GM12878 (cell line): ENCODE data around the gene FOXD2. TPM values are rescaled to one million over a fixed set of nuclear protein-coding genes. Genes with fewer than 3 reads are reported as not detected.

Experiments used
- ATAC-seq: fragments of 200-7000 bp; cut with Tn5 transposase; 3 replicates; pipeline ENCODE4 v1.9.1; 2020; ENCODE audit warnings: mild to moderate bottlenecking, moderate library complexity
- BruUV-seq: library from RNA; stranded (reverse); fragments of 400-500 nt; replicated peaks from 2 replicates; lab custom pipeline; 2021; lab: Mats Ljungman, UMichigan
- CTCF ChIA-PET: fragments of 300-600 bp; sonication (Branson Sonifier 250); formaldehyde crosslinking; extraction: SDS; loops from one replicate; lab custom pipeline; 2021; ENCODE audit warnings: inconsistent platforms; lab: Yijun Ruan, JAX
- POLR2A ChIA-PET: fragments of 350-600 bp; formaldehyde crosslinking; extraction: SDS; loops from one replicate; lab custom pipeline; 2021; ENCODE audit warnings: inconsistent platforms; lab: Charles Lee
- RAD21 ChIA-PET: fragments of 300-600 bp; sonication (Branson Sonifier 250); formaldehyde crosslinking; loops from one replicate; lab custom pipeline; 2023; ENCODE audit warnings: antibody characterized with exemption; ENCODE audit not compliant: unreplicated experiment; lab: Charles Lee
- SMC1A ChIA-PET: fragments of 300-600 bp; sonication (Branson Sonifier 250); formaldehyde crosslinking; loops from one replicate; lab custom pipeline; 2023; ENCODE audit not compliant: unreplicated experiment, uncharacterized antibody; lab: Charles Lee
- DNase-seq: peaks from one replicate; pipeline ENCODE4 v3.0.0-alpha.2; 2011; ENCODE audit warnings: low read depth, low spot score
- FAIRE-seq: peaks from 3 replicates; lab custom pipeline; 2011; peaks lifted over from hg19 to GRCh38; lab: Jason Lieb, UNC
- H2AFZ ChIP-seq: 2 replicates; pipeline ENCODE4 v1.6.0; 2011; ENCODE audit warnings: low read depth, low read length, control low read depth; ENCODE audit not compliant: control insufficient read depth
- H3K27ac ChIP-seq: 2 replicates; pipeline ENCODE4 v1.5.1; 2011; ENCODE audit warnings: control low read depth; ENCODE audit not compliant: control insufficient read depth, insufficient read depth
- H3K27me3 ChIP-seq, 2 experiments: replicated peaks in 1 of 2; 2 replicates each; pipeline versions ENCODE4 v1.6.0 to v1.6.1; 2011; ENCODE audit warnings: low read length in 1 of 2; ENCODE audit not compliant: control insufficient read depth in 2 of 2, insufficient read depth in 2 of 2
- H3K36me3 ChIP-seq, 2 experiments: 2 replicates each; pipeline ENCODE4 v1.5.1; 2011; ENCODE audit warnings: low read length in 1 of 2; ENCODE audit not compliant: control insufficient read depth in 2 of 2, insufficient read depth in 2 of 2
- H3K4me1 ChIP-seq: 2 replicates; pipeline ENCODE4 v1.6.1; 2011; ENCODE audit warnings: mild to moderate bottlenecking, low read length, moderate library complexity, mixed read lengths; ENCODE audit not compliant: control insufficient read depth, insufficient read depth
- H3K4me2 ChIP-seq: 2 replicates; pipeline ENCODE4 v1.6.0; 2011; ENCODE audit warnings: control low read depth; ENCODE audit not compliant: control insufficient read depth, insufficient read depth
- H3K4me3 ChIP-seq: fragments of 200-600 bp; sonication (generic); 2 replicates; pipeline ENCODE4 v1.5.1; 2016
- H3K79me2 ChIP-seq: 2 replicates; pipeline ENCODE4 v1.6.0; 2011; ENCODE audit warnings: low read length; ENCODE audit not compliant: control insufficient read depth, insufficient read depth
- H3K9ac ChIP-seq: 2 replicates; pipeline ENCODE4 v1.8.0; 2011; ENCODE audit warnings: low read length, control low read depth, mixed read lengths; ENCODE audit not compliant: control insufficient read depth, insufficient read depth
- H3K9me3 ChIP-seq: replicated peaks from 3 replicates; pipeline ENCODE4 v1.5.1; 2011; ENCODE audit warnings: mild to moderate bottlenecking, low read length; ENCODE audit not compliant: control insufficient read depth, insufficient read depth
- H4K20me1 ChIP-seq: 2 replicates; pipeline ENCODE4 v1.6.0; 2011; ENCODE audit not compliant: control insufficient read depth, insufficient read depth
- HCFC1 ChIP-seq: fragments of 150-350 bp; IDR thresholded peaks from 2 replicates; pipeline ENCODE4 v1.6.1; 2014; ENCODE audit warnings: low read length
- IKZF2 ChIP-seq, 2 experiments: fragments of 450-650 bp; IDR thresholded peaks; 2 replicates each; pipeline ENCODE4 v1.6.1; 2017; ENCODE audit warnings: mild to moderate bottlenecking in 2 of 2, moderate library complexity in 2 of 2
- MXI1 ChIP-seq: fragments of 150-350 bp; IDR thresholded peaks from 2 replicates; pipeline ENCODE4 v1.6.1; 2011; ENCODE audit warnings: low read depth, mild to moderate bottlenecking, inconsistent platforms, low read length, improper control_type of control experiment
- NFXL1 ChIP-seq: fragments of 450-650 bp; IDR thresholded peaks from 2 replicates; pipeline ENCODE4 v1.6.1; 2017; ENCODE audit warnings: antibody characterized with exemption, mild to moderate bottlenecking, borderline replicate concordance
- NR2C2 ChIP-seq: IDR thresholded peaks from 2 replicates; pipeline ENCODE4 v1.6.1; 2011; ENCODE audit warnings: borderline replicate concordance, low read depth; ENCODE audit not compliant: control insufficient read depth, insufficient read length
- NRF1 ChIP-seq: conservative IDR thresholded peaks from 2 replicates; pipeline ENCODE4 v1.6.1; 2011; ENCODE audit warnings: mild to moderate bottlenecking, low read depth, low read length, improper control_type of control experiment
- POLR2AphosphoS5 ChIP-seq: IDR thresholded peaks from 2 replicates; pipeline ENCODE4 v1.6.1; 2011; ENCODE audit warnings: mild to moderate bottlenecking, low read length, inconsistent platforms
- POU2F2 ChIP-seq: IDR thresholded peaks from 3 replicates; pipeline ENCODE4 v1.6.1; 2011; ENCODE audit warnings: low read depth, mild to moderate bottlenecking, low read length, borderline replicate concordance
- SREBF1 ChIP-seq: IDR thresholded peaks from 2 replicates; pipeline ENCODE4 v1.6.1; 2012; ENCODE audit warnings: mild to moderate bottlenecking, low read length
- WGBS: methylation state at CpG from one replicate; pipeline ENCODE4 v1.1.6; 2016; ENCODE audit warnings: low lambda C conversion rate; ENCODE audit not compliant: insufficient replicate concordance, insufficient coverage; ENCODE audit errors: missing lambda C conversion rate; 5-methylcytosine and 5-hydroxymethylcytosine counted together
- in situ Hi-C: fragments of 300-500 bp; cut with MboI; formaldehyde crosslinking; loops from 9 replicates; pipeline ENCODE4 v1.14.3; 2018; ENCODE audit warnings: mixed read lengths
- intact Hi-C: fragments of 100-400 bp; cut with micrococcal nuclease; formaldehyde crosslinking; loops from one replicate; pipeline ENCODE4 v1.14.2; 2022; ENCODE audit not compliant: unreplicated experiment
- polyA plus RNA-seq, 11 experiments: library from polyadenylated mRNA; depleted of rRNA in 4 of 11; unstranded in 6 of 11; stranded (reverse) in 5 of 11; fragments of >200 nt; fragmentation: Nextera tagmentation in 4 of 11; fragmentation: Illumina TruSeq in 1 of 11; extraction: Ambion mirVana in 4 of 11; extraction: Trizol in 1 of 11; gene quantifications; 1 replicate in 1 of 11; 2 replicates in 10 of 11; pipeline versions ENCODE4 v1.2.1 to v1.2.3, GENCODE V29; 2011 to 2016; ENCODE audit warnings: inconsistent platforms in 2 of 11, missing spikeins in 2 of 11, low read depth in 1 of 11
- total RNA-seq, 4 experiments: library from RNA; depleted of rRNA in 3 of 4; stranded (reverse); fragments of >200 nt in 3 of 4; fragmentation: Illumina TruSeq in 1 of 4; extraction: Trizol in 1 of 4; gene quantifications; 2 replicates each; pipeline versions ENCODE4 v1.2.1 to v1.2.3, GENCODE V29; 2013 to 2021
- TF ChIP-seq, protein P1 (sequence below): IDR thresholded peaks from 2 replicates; pipeline ENCODE4 v1.6.1; 2011; ENCODE audit warnings: low read depth, low read length, improper control_type of control experiment, borderline replicate concordance
- TF ChIP-seq, protein P2 (sequence below): IDR thresholded peaks from 2 replicates; pipeline ENCODE4 v1.6.1; 2011; ENCODE audit warnings: borderline replicate concordance, low read depth, mild to moderate bottlenecking, moderate library complexity, low read length; ENCODE audit not compliant: insufficient read depth, poor library complexity, severe bottlenecking
- TF ChIP-seq, protein P3 (sequence below): IDR thresholded peaks from 2 replicates; pipeline ENCODE4 v1.6.1; 2012; ENCODE audit warnings: mild to moderate bottlenecking, low read depth, low read length

The FOXD2 gene
- total and polyA plus RNA-seq, 10 of the 15 experiments (the other 5 are each of a cell fraction or from before 2014, with no cell fraction given) = under 0.01 to 0.27 (median 0.04) TPM; not detected in 1

DNA sequence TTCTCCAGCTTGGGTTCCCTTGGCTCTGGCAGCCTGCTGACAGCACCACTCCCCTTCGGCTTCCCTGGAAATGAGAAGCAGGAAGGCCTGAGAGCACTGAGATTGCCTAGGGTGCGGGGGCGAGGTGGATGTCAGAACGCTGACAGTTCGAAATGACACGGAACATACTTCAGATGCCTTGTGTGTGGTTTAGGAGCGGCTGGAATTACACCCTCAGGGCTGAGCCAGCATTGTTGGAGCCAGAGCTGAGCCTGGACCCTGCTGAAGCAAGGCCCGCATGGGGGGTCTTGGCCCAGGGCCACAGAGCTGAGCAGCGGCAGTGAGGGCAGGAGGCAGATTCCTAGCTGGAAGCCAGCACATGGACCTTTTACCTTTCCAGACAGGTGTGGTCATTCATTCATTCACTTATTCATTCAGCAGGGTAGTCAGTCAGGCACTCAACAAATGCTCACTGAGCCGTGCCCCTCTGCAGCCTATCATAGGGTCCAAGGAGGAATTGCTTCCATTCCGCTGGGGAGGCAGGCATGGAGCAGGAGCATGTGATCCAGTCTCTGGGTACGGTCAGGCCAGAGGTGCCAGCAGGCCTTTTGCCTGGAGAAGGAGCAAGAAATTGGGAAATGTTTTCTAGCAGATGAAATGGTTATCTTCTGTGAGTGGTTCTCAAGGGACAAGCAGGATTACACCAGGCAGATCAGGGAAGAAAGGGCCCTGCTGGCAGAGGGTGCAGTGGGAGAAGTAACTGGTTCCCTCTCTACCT, 28.4 kb upstream of the FOXD2 start:
- DNase-seq = no peak
- H3K9me3 ChIP-seq = no peaks in the 10 kb centered on the region
- H3K27ac ChIP-seq = no peak overlapping the region
- H2AFZ ChIP-seq = no peak overlapping the region
- ATAC-seq = no peak
- no peak for TF ChIP-seq POU2F2
- TF ChIP-seq, protein P1, sequence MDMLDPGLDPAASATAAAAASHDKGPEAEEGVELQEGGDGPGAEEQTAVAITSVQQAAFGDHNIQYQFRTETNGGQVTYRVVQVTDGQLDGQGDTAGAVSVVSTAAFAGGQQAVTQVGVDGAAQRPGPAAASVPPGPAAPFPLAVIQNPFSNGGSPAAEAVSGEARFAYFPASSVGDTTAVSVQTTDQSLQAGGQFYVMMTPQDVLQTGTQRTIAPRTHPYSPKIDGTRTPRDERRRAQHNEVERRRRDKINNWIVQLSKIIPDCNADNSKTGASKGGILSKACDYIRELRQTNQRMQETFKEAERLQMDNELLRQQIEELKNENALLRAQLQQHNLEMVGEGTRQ = no peak
- TF ChIP-seq NR2C2 = no peak
- TF ChIP-seq, protein P2, sequence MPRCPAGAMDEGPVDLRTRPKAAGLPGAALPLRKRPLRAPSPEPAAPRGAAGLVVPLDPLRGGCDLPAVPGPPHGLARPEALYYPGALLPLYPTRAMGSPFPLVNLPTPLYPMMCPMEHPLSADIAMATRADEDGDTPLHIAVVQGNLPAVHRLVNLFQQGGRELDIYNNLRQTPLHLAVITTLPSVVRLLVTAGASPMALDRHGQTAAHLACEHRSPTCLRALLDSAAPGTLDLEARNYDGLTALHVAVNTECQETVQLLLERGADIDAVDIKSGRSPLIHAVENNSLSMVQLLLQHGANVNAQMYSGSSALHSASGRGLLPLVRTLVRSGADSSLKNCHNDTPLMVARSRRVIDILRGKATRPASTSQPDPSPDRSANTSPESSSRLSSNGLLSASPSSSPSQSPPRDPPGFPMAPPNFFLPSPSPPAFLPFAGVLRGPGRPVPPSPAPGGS = no peak
- TF ChIP-seq IKZF2 (IDR thresholded peaks at IDR 0.05) = no peak
- TF ChIP-seq NFXL1 = no peak
- TF ChIP-seq HCFC1 = no peak
- TF ChIP-seq MXI1 = no peak
- TF ChIP-seq NRF1 = no peak
- TF ChIP-seq, protein P3, sequence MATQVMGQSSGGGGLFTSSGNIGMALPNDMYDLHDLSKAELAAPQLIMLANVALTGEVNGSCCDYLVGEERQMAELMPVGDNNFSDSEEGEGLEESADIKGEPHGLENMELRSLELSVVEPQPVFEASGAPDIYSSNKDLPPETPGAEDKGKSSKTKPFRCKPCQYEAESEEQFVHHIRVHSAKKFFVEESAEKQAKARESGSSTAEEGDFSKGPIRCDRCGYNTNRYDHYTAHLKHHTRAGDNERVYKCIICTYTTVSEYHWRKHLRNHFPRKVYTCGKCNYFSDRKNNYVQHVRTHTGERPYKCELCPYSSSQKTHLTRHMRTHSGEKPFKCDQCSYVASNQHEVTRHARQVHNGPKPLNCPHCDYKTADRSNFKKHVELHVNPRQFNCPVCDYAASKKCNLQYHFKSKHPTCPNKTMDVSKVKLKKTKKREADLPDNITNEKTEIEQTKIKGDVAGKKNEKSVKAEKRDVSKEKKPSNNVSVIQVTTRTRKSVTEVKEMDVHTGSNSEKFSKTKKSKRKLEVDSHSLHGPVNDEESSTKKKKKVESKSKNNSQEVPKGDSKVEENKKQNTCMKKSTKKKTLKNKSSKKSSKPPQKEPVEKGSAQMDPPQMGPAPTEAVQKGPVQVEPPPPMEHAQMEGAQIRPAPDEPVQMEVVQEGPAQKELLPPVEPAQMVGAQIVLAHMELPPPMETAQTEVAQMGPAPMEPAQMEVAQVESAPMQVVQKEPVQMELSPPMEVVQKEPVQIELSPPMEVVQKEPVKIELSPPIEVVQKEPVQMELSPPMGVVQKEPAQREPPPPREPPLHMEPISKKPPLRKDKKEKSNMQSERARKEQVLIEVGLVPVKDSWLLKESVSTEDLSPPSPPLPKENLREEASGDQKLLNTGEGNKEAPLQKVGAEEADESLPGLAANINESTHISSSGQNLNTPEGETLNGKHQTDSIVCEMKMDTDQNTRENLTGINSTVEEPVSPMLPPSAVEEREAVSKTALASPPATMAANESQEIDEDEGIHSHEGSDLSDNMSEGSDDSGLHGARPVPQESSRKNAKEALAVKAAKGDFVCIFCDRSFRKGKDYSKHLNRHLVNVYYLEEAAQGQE = no peak
- TF ChIP-seq POLR2AphosphoS5 = no peak
- no peak for TF ChIP-seq SREBF1
- H3K4me3 ChIP-seq = no peak overlapping the region
- H4K20me1 ChIP-seq = no peaks in the 10 kb centered on the region
- POLR2A ChIA-PET = no interaction called here
- H3K4me2 ChIP-seq = no peak overlapping the region
- peaks cover under 1 to 1% of the 10 kb centered on the region in 2 experiments; a peak in 2 of 4 replicates for H3K27me3 ChIP-seq
- no TSS peak for BruUV-seq
- SMC1A ChIA-PET = no interaction called here
- H3K9ac ChIP-seq = no peak overlapping the region
- no peaks in the 10 kb centered on the region for H3K36me3 ChIP-seq
- H3K79me2 ChIP-seq = no peaks in the 10 kb centered on the region
- intact Hi-C loops = no loop called here
- CTCF ChIA-PET = interaction anchor here (0.7 to 3.1 kb wide), 2 partner anchors 21 to 25 kb away, joined by 3 to 14 read pairs; no protein-coding TSS in a partner anchor
- WGBS = 43% methylated on average over 12 of the region's 12 CpGs
- peaks cover 5% of the 10 kb centered on the region; the same call in 1 of the 2 replicates for H3K4me1 ChIP-seq
- RAD21 ChIA-PET = no interaction called here
- in situ Hi-C loops = no loop called here
- FAIRE-seq = no peak
